ENCODE results near the gene ZNF444. TPM values are rescaled to one million over a fixed set of nuclear protein-coding genes. Genes with fewer than 3 reads are reported as not detected.

Gene ZNF444
- total and polyA plus RNA-seq, 10 donors: 17.0 to 35.1 (median 22.8) TPM

- Histone ChIP-seq H3K36me3 (peaks cover 0 to 28% (median 0%) of the 10 kb centered on the region in 6 donors), H3K27me3 (replicated peaks in 1 of 7) (no peaks in the 10 kb centered on the region), H3K9me3 (no peaks in the 10 kb centered on the region), H3K4me3 (peak overlapping the region; percentile 68 to 93 (median 78)), H3K4me1 (peaks cover 42 to 67% (median 62%) of the 10 kb centered on the region in 6 donors), H3K27ac (peak overlapping the region; percentile 83 to 100 (median 96))
- WGBS, 5 donors: 9 to 22% (median 16%) methylated on average over 6 to 8 of the region's 8 CpGs
- intact Hi-C loops (cut with DNase I; ENCODE audit: low total_unique reads): no loop called here
- TF ChIP-seq CTCF (IDR thresholded peaks at IDR 0.05 in 8 of 11, conservative IDR thresholded peaks at IDR 0.05 in 3 of 11) (no peak), POLR2AphosphoS5 (IDR thresholded peaks at IDR 0.05) (no peak), POLR2A (IDR thresholded peaks at IDR 0.05) (no peak)
- DNase-seq: no peak
These were observed 21.1 kb upstream of the ZNF444 start for GRCh38 chr19:56120002-56120370.

GRCh38 chr19:56120371-56121179 is 20.5 kb upstream of the ZNF444 start:
- Histone ChIP-seq H3K27me3 (replicated peaks in 1 of 7) (no peaks in the 10 kb centered on the region), H3K4me1 (peaks cover 40 to 61% (median 57%) of the 10 kb centered on the region in 6 donors), H3K36me3 (peaks cover 0 to 23% (median 0%) of the 10 kb centered on the region in 6 donors), H3K27ac (peak overlapping the region; percentile 83 to 100 (median 96)), H3K4me3 (peak overlapping the region; percentile 68 to 93 (median 78)), H3K9me3 (no peaks in the 10 kb centered on the region)
- TF ChIP-seq POLR2AphosphoS5 (IDR thresholded peaks at IDR 0.05) (peak; percentile 87 to 92 (median 90)), POLR2A (IDR thresholded peaks at IDR 0.05) (no peak), CTCF (IDR thresholded peaks at IDR 0.05 in 8 of 11, conservative IDR thresholded peaks at IDR 0.05 in 3 of 11) (peak in 9 of 11 experiments; percentile 14 to 52 (median 41))
- intact Hi-C loops (cut with DNase I; ENCODE audit: low total_unique reads): no loop called here
- DNase-seq: peak; percentile 96
- 0 to 1% (median 0%) methylated on average over 13 to 99 of the region's 99 CpGs for WGBS, 5 donors

GRCh38 chr19:56121180-56122167 is 19.6 kb upstream of the ZNF444 start, which contains the start of gene ZNF787:
TSS of gene ZNF787 (minus strand) at chr19:56121295. CDS start at chr19:56103217, 18,078 bp downstream.
- peaks cover 0 to 17% (median 0%) of the 10 kb centered on the region in 6 donors for H3K36me3 ChIP-seq
- peak within 1 kb of the TSS; percentile 83 to 100 (median 96) for H3K27ac ChIP-seq
- intact Hi-C loops (cut with DNase I; ENCODE audit: low total_unique reads): no loop called here
- H3K4me3 ChIP-seq: peak within 1 kb of the TSS; percentile 68 to 93 (median 78)
- WGBS, 5 donors: 7 to 32% (median 11%) methylated on average over 12 to 74 of the region's 74 CpGs
- peaks cover 37 to 52% (median 49%) of the 10 kb centered on the region in 6 donors for H3K4me1 ChIP-seq
- H3K27me3 ChIP-seq (replicated peaks in 1 of 7): no peaks in the 10 kb centered on the region
- TF ChIP-seq CTCF (IDR thresholded peaks at IDR 0.05 in 8 of 11, conservative IDR thresholded peaks at IDR 0.05 in 3 of 11) (peak in 3 of 11 experiments; percentile 19 to 28 (median 20)), POLR2AphosphoS5 (IDR thresholded peaks at IDR 0.05) (peak; percentile 92 to 96 (median 93)), POLR2A (IDR thresholded peaks at IDR 0.05) (peak in 2 of 3 donors; percentile 22 to 49)
- no peaks in the 10 kb centered on the region for H3K9me3 ChIP-seq
- DNase-seq: peak; percentile 100
